HepG2 (cell line): ENCODE results near the gene PPP3CB. TPM values are rescaled to one million over a fixed set of nuclear protein-coding genes. Genes with fewer than 3 reads are reported as not detected.

Experiments used
- ATAC-seq: fragments of 200-7000 bp; cut with Tn5 transposase; 3 replicates; pipeline ENCODE4 v1.9.1; 2020; ENCODE audit warnings: mild to moderate bottlenecking, moderate library complexity
- BruUV-seq: library from RNA; stranded (reverse); fragments of 400-500 nt; replicated peaks from 2 replicates; lab custom pipeline; 2021; lab: Mats Ljungman, UMichigan
- CTCF ChIA-PET: fragments of 300-600 bp; formaldehyde crosslinking; extraction: SDS; loops from one replicate; lab custom pipeline; 2021; ENCODE audit warnings: low total read pairs, inconsistent platforms, low intra/inter-chr PET ratio; lab: Yijun Ruan, JAX
- POLR2A ChIA-PET: fragments of 350-600 bp; sonication (Branson Sonifier 250); formaldehyde crosslinking; loops from one replicate; lab custom pipeline; 2020; ENCODE audit warnings: antibody characterized with exemption, inconsistent platforms; lab: Yijun Ruan, JAX
- DNase-seq: peaks from one replicate; pipeline ENCODE4 v3.0.0-alpha.2; 2015; ENCODE audit warnings: low spot score
- FAIRE-seq: peaks from 3 replicates; lab custom pipeline; 2011; peaks lifted over from hg19 to GRCh38; lab: Jason Lieb, UNC
- H2AFZ ChIP-seq: one replicate; pipeline ENCODE4 v1.6.1; 2011; ENCODE audit warnings: low read length, inconsistent platforms
- H3K27ac ChIP-seq: fragments of 300-600 bp; 3 replicates; pipeline ENCODE4 v1.8.0; 2011; ENCODE audit warnings: mixed run types, mild to moderate bottlenecking, mixed read lengths, low read length, inconsistent platforms; ENCODE audit not compliant: insufficient read depth; ENCODE audit errors: extremely low read length
- H3K27me3 ChIP-seq, 2 experiments: fragments of 200-600 bp in 1 of 2; 2 replicates in 1 of 2; 3 replicates in 1 of 2; pipeline versions ENCODE4 v1.6.0 to v1.8.0; 2011; ENCODE audit warnings: low read length in 2 of 2, mild to moderate bottlenecking in 2 of 2, moderate library complexity in 2 of 2, inconsistent platforms in 1 of 2; ENCODE audit not compliant: insufficient read depth in 2 of 2, control insufficient read depth in 1 of 2
- H3K36me3 ChIP-seq, 2 experiments: fragments of 200-600 bp in 1 of 2; replicated peaks in 1 of 2; 2 replicates in 1 of 2; 3 replicates in 1 of 2; pipeline versions ENCODE4 v1.5.1 to v1.8.0; 2011; ENCODE audit warnings: low read length in 2 of 2, inconsistent platforms in 1 of 2; ENCODE audit not compliant: insufficient read depth in 2 of 2, control insufficient read depth in 1 of 2
- H3K4me1 ChIP-seq: 2 replicates; pipeline ENCODE4 v1.5.1; 2012; ENCODE audit warnings: low read length, inconsistent platforms; ENCODE audit not compliant: insufficient read depth
- H3K4me2 ChIP-seq: 2 replicates; pipeline ENCODE4 v1.6.0; 2011; ENCODE audit warnings: low read depth, low read length, inconsistent platforms
- H3K4me3 ChIP-seq, 3 experiments: fragments of 200-600 bp in 1 of 3; sonication (generic), shearing (Covaris generic) in 1 of 3; replicated peaks in 1 of 3; 2 replicates each; pipeline ENCODE4 v1.5.1; 2011 to 2016; ENCODE audit warnings: low read length in 3 of 3, inconsistent platforms in 2 of 3, low read depth in 2 of 3, mild to moderate bottlenecking in 2 of 3, control low read depth in 1 of 3, mixed read lengths in 1 of 3; ENCODE audit not compliant: insufficient read depth in 1 of 3
- H3K79me2 ChIP-seq: one replicate; pipeline ENCODE4 v1.6.1; 2011; ENCODE audit warnings: low read length, inconsistent platforms; ENCODE audit not compliant: insufficient read depth
- H3K9ac ChIP-seq: 2 replicates; pipeline ENCODE4 v1.6.0; 2011; ENCODE audit warnings: mild to moderate bottlenecking, low read depth, low read length, inconsistent platforms; ENCODE audit not compliant: insufficient read depth
- H3K9me3 ChIP-seq: 2 replicates; pipeline ENCODE4 v1.5.1; 2012; ENCODE audit warnings: mild to moderate bottlenecking, low read length
- H4K20me1 ChIP-seq: 2 replicates; pipeline ENCODE4 v1.6.0; 2011; ENCODE audit warnings: inconsistent platforms, mild to moderate bottlenecking, low read length, moderate library complexity; ENCODE audit not compliant: insufficient read depth
- AKNA ChIP-seq: sonication (generic); formaldehyde crosslinking; IDR thresholded peaks from 2 replicates; pipeline ENCODE4 v1.4.0; 2020; ENCODE audit warnings: missing genetic modification reagents, borderline replicate concordance
- ATF5 ChIP-seq: sonication (generic); formaldehyde crosslinking; IDR thresholded peaks from 2 replicates; pipeline ENCODE4 v1.4.0; 2020; ENCODE audit warnings: mild to moderate bottlenecking, low read depth, missing genetic modification reagents
- EED ChIP-seq: sonication (generic); formaldehyde crosslinking; IDR thresholded peaks from 2 replicates; pipeline ENCODE4 v1.5.0; 2020; ENCODE audit warnings: mild to moderate bottlenecking, missing genetic modification reagents
- FUBP1 ChIP-seq: sonication (generic); formaldehyde crosslinking; IDR thresholded peaks from 2 replicates; pipeline ENCODE4 v1.5.1; 2020; ENCODE audit warnings: missing genetic modification reagents, mild to moderate bottlenecking, borderline replicate concordance
- HOXA7 ChIP-seq: sonication (generic); formaldehyde crosslinking; IDR thresholded peaks from 2 replicates; pipeline ENCODE4 v1.8.1; 2022; ENCODE audit warnings: mild to moderate bottlenecking, missing genetic modification reagents, moderate library complexity
- MTA1 ChIP-seq: sonication (generic); formaldehyde crosslinking; IDR thresholded peaks from 2 replicates; pipeline ENCODE4 v1.4.0; 2020; ENCODE audit warnings: missing genetic modification reagents, mild to moderate bottlenecking, borderline replicate concordance
- NR1H2 ChIP-seq: sonication (generic); formaldehyde crosslinking; IDR thresholded peaks from 2 replicates; pipeline ENCODE4 v1.8.1; 2022; ENCODE audit warnings: low read depth, missing genetic modification reagents, borderline replicate concordance
- TFAP4 ChIP-seq: sonication (generic); IDR thresholded peaks from 2 replicates; pipeline ENCODE4 v1.6.1; 2016; ENCODE audit warnings: low read depth, borderline replicate concordance
- U2AF1 ChIP-seq: fragments of 200-400 bp; formaldehyde crosslinking; optimal IDR thresholded peaks from 2 replicates; pipeline ENCODE3; 2017; ENCODE audit warnings: mild to moderate bottlenecking, low read depth, low read length
- ZBTB1 ChIP-seq: sonication (generic); formaldehyde crosslinking; IDR thresholded peaks from 2 replicates; pipeline ENCODE4 v1.4.0; 2020; ENCODE audit warnings: missing genetic modification reagents, borderline replicate concordance
- ZFYVE20 ChIP-seq: sonication (generic); formaldehyde crosslinking; IDR thresholded peaks from 2 replicates; pipeline ENCODE4 v1.8.0; 2023; ENCODE audit warnings: low read depth, mild to moderate bottlenecking, moderate library complexity, missing genetic modification reagents, borderline replicate concordance
- ZNF326 ChIP-seq: sonication (generic); formaldehyde crosslinking; IDR thresholded peaks from 2 replicates; pipeline ENCODE4 v1.4.0; 2020; ENCODE audit warnings: missing genetic modification reagents, borderline replicate concordance
- ZNF468 ChIP-seq: sonication (generic); formaldehyde crosslinking; IDR thresholded peaks from 2 replicates; pipeline ENCODE4 v1.8.0; 2022; ENCODE audit warnings: mild to moderate bottlenecking, moderate library complexity, missing genetic modification reagents
- ZNF597 ChIP-seq: sonication (generic); formaldehyde crosslinking; IDR thresholded peaks from 2 replicates; pipeline ENCODE4 v1.5.0; 2020; ENCODE audit warnings: missing genetic modification reagents
- ZSCAN25 ChIP-seq: sonication (generic); formaldehyde crosslinking; IDR thresholded peaks from 2 replicates; pipeline ENCODE4 v1.8.0; 2022; ENCODE audit warnings: mild to moderate bottlenecking, missing genetic modification reagents
- WGBS: methylation state at CpG from one replicate; pipeline ENCODE4 v1.1.6; 2017; ENCODE audit warnings: low lambda C conversion rate; 5-methylcytosine and 5-hydroxymethylcytosine counted together
- in situ Hi-C: cut with HindIII; loops from 2 replicates; pipeline ENCODE4 v1.10.0; 2017; ENCODE audit warnings: low pct_unique_long_range_greater_than_20kb; ENCODE audit not compliant: extremely low pct_ligation_motif_present
- intact Hi-C: fragments of 100-400 bp; cut with micrococcal nuclease; formaldehyde crosslinking; loops from one replicate; pipeline ENCODE4 v1.10.0; 2022; ENCODE audit not compliant: unreplicated experiment
- polyA plus RNA-seq, 8 experiments: library from polyadenylated mRNA; depleted of rRNA in 3 of 8; stranded (reverse) in 7 of 8; unstranded in 1 of 8; fragments of >200 nt; fragmentation: Illumina TruSeq in 4 of 8; extraction: Trizol in 4 of 8; gene quantifications; 2 replicates each; pipeline versions ENCODE4 v1.2.1 to v1.2.3, GENCODE V29; 2011 to 2016; ENCODE audit warnings: low read depth in 4 of 8, missing spikeins in 1 of 8, mixed read lengths in 1 of 8; ENCODE audit not compliant: insufficient read depth in 1 of 8
- total RNA-seq, 5 experiments: library from RNA; depleted of rRNA; stranded (reverse); fragments of >200 nt; fragmentation: Illumina TruSeq; extraction: Trizol; gene quantifications; 2 replicates each; pipeline ENCODE4 v1.2.3, GENCODE V29; 2016; ENCODE audit warnings: low read depth in 1 of 5

Gene PPP3CB
- total and polyA plus RNA-seq, 2 of the 13 experiments (the other 11 are each of a cell fraction or from before 2014, with no cell fraction given): 8.7 to 11.4 TPM

GRCh38 chr10:73486601-73487000, 9.2 kb downstream of the PPP3CB start:
- Histone ChIP-seq H3K4me1 (no peaks in the 10 kb centered on the region), H3K27me3 (no peaks in the 10 kb centered on the region), H3K36me3 (peaks cover 0 to 1% of the 10 kb centered on the region in 2 experiments; a peak in 2 of 5 replicates), H3K9ac (no peak overlapping the region), H3K4me2 (no peak overlapping the region), H3K79me2 (peaks cover 12% of the 10 kb centered on the region), H3K4me3 (no peak overlapping the region), H4K20me1 (no peaks in the 10 kb centered on the region), H2AFZ (no peak overlapping the region), H3K9me3 (no peaks in the 10 kb centered on the region), H3K27ac (no peak overlapping the region)
- 95% methylated on average over 4 of the region's 4 CpGs for WGBS
- ChIA-PET CTCF (no interaction called here), POLR2A (interaction anchor here (2.2 kb wide), 1 partner anchor 9 kb away, joined by 10 read pairs; the partner anchor contains the start of gene PPP3CB)
- no peak for DNase-seq
- intact Hi-C loops (no loop called here), in situ Hi-C loops (no loop called here)
- BruUV-seq: no TSS peak
- FAIRE-seq: no peak
- no peak for ATAC-seq
- TF ChIP-seq HOXA7 (CRISPR knock-in tag) (no peak), NR1H2 (CRISPR knock-in tag) (no peak), U2AF1 (no peak), ZNF597 (CRISPR knock-in tag) (no peak), TFAP4 (no peak), ZNF326 (CRISPR knock-in tag) (no peak), MTA1 (CRISPR knock-in tag) (no peak), ZNF468 (CRISPR knock-in tag) (no peak), ZFYVE20 (no peak), ZSCAN25 (CRISPR knock-in tag) (no peak), ATF5 (CRISPR knock-in tag) (no peak), EED (CRISPR knock-in tag) (no peak), ZBTB1 (CRISPR knock-in tag) (no peak), FUBP1 (CRISPR knock-in tag) (no peak), AKNA (CRISPR knock-in tag) (no peak)
